ENCODE measurements around the gene PHOSPHO2. TPM values are rescaled to one million over a fixed set of nuclear protein-coding genes. Genes with fewer than 3 reads are reported as not detected.

PHOSPHO2 gene
- total RNA-seq, 4 donors from 2014 or later: 2.0 to 27.7 (median 12.5) TPM

GRCh38 chr2:169670215-169670651 lies 24.0 kb upstream of the PHOSPHO2 start:
- TF ChIP-seq CTCF (IDR thresholded peaks at IDR 0.05): no peak
- DNase-seq (ENCODE audit: low spot score) (no peak), ATAC-seq (ENCODE audit: low FRiP score) (no peak)

GRCh38 chr2:169670937-169671336 lies 23.3 kb upstream of the PHOSPHO2 start:
- ATAC-seq (ENCODE audit: low FRiP score) (no peak), DNase-seq (ENCODE audit: low spot score) (no peak)
- TF ChIP-seq CTCF (IDR thresholded peaks at IDR 0.05): no peak

GRCh38 chr2:169672406-169672805 lies 21.9 kb upstream of the PHOSPHO2 start:
- TF ChIP-seq CTCF (IDR thresholded peaks at IDR 0.05): no peak
- ATAC-seq (ENCODE audit: low FRiP score): no peak
- DNase-seq (ENCODE audit: low spot score): no peak

GRCh38 chr2:169673106-169673505 lies 21.2 kb upstream of the PHOSPHO2 start:
- no peak for ATAC-seq (ENCODE audit: low FRiP score)
- no peak for TF ChIP-seq CTCF (IDR thresholded peaks at IDR 0.05)
- no peak for DNase-seq (ENCODE audit: low spot score)

- no peak for ATAC-seq (ENCODE audit: low FRiP score)
- no peak for TF ChIP-seq CTCF (IDR thresholded peaks at IDR 0.05)
- no peak for DNase-seq (ENCODE audit: low spot score)
Measured at GRCh38 chr2:169673921-169674320, 20.3 kb upstream of the PHOSPHO2 start.

GRCh38 chr2:169676357-169676756 lies 17.9 kb upstream of the PHOSPHO2 start:
- no peak for TF ChIP-seq CTCF (IDR thresholded peaks at IDR 0.05)
- no peak for ATAC-seq (ENCODE audit: low FRiP score)

GRCh38 chr2:169676850-169677249 lies 17.4 kb upstream of the PHOSPHO2 start:
- DNase-seq (ENCODE audit: low spot score): no peak
- TF ChIP-seq CTCF (IDR thresholded peaks at IDR 0.05): no peak
- ATAC-seq (ENCODE audit: low FRiP score): no peak

More at GRCh38 chr2:169676357-169676756, 17.9 kb upstream of the PHOSPHO2 start:
- no peak for DNase-seq (ENCODE audit: low spot score)

Data from omental fat pad (tissue), 4 donors.